ENCODE results near the gene SKAP1. TPM values are rescaled to one million over a fixed set of nuclear protein-coding genes. Genes with fewer than 3 reads are reported as not detected.

SKAP1 gene
- total RNA-seq, 1 donor from 2014 or later, result 0.27 TPM

GRCh38 chr17:48444516-48445247, 14.7 kb upstream of the SKAP1 start:
- no peak for DNase-seq
- Histone ChIP-seq H3K4me3 (no peak overlapping the region), H3K27me3 (ENCODE audit: low read depth) (peaks cover 75% of the 10 kb centered on the region), H3K9me3 (replicated peaks) (no peaks in the 10 kb centered on the region), H3K4me1 (no peaks in the 10 kb centered on the region), H3K36me3 (no peaks in the 10 kb centered on the region), H3K27ac (replicated peaks) (no peak overlapping the region)
- intact Hi-C loops (cut with micrococcal nuclease), result no loop called here
- TF ChIP-seq CTCF (IDR thresholded peaks at IDR 0.05; ENCODE audit: borderline replicate concordance), result no peak

DNA sequence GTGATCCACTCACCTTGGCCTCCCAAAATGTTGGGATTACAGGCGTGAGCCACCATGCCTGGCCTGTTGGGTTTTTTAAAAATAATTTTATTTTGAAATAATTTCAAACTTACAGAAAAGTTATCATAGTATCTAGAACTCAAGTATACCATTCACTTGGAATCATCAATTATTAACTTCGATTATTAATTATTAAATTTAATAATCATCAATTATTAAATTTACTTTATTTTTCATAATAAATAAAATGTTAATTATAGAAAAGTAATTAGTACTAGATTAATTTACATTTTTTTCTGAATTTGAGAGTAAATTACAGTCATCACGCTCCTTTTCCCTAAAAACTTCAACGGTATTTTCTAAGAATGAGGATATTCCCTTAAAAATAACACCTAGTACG, 13.7 kb upstream of the SKAP1 start:
- no peaks in the 10 kb centered on the region for H3K36me3 ChIP-seq
- no peak for DNase-seq
- peaks cover 71% of the 10 kb centered on the region for H3K27me3 ChIP-seq (ENCODE audit: low read depth)
- intact Hi-C loops (cut with micrococcal nuclease), result no loop called here
- H3K4me3 ChIP-seq, result no peak overlapping the region
- no peaks in the 10 kb centered on the region for H3K9me3 ChIP-seq (replicated peaks)
- H3K27ac ChIP-seq (replicated peaks), result no peak overlapping the region
- no peaks in the 10 kb centered on the region for H3K4me1 ChIP-seq
- TF ChIP-seq CTCF (IDR thresholded peaks at IDR 0.05; ENCODE audit: borderline replicate concordance), result no peak

DNA sequence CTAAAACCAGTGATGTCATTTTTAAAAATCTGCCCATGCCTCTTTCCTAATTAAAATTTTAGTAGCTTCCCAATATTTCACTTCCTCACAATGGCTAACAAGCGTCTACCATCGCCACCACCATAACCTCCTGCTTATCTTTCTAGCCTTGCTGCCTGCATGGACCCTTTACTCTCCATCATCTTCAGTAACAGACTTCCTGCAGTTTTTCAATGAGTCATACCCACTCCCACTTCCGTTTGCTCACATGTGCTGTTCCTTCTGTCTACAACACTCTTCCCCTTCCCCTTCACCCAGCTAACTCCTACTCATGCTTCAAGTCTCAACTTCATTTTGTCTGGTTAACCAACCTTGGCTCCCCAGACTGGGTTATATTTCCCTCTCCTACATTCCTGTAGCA, 12.8 kb upstream of the SKAP1 start:
- Histone ChIP-seq H3K9me3 (replicated peaks) (no peaks in the 10 kb centered on the region), H3K27me3 (ENCODE audit: low read depth) (peaks cover 66% of the 10 kb centered on the region), H3K36me3 (no peaks in the 10 kb centered on the region), H3K4me1 (no peaks in the 10 kb centered on the region), H3K27ac (replicated peaks) (no peak overlapping the region), H3K4me3 (no peak overlapping the region)
- no peak for DNase-seq
- TF ChIP-seq CTCF (IDR thresholded peaks at IDR 0.05; ENCODE audit: borderline replicate concordance), result no peak
- intact Hi-C loops (cut with micrococcal nuclease), result no loop called here

DNA sequence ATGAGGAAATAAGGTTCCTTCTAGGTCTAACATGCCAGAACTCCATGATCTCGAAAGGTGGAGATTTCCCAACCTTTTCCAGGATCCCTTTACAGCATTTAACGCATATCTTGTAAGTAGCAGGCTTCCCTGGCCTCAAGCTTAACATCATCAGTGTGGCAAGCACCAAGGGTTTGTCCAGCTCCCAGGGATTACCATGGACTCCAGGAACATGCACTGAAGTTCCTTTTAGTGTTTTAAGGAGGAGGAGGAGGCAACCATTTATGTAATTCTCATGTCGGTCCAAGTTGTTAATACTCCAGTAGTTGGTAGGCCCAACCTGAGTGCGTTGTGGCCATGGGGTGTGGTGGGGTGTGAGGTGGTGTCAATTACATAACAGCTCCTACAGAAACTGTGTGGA, 11.8 kb upstream of the SKAP1 start:
- intact Hi-C loops (cut with micrococcal nuclease), result no loop called here
- no peak overlapping the region for H3K27ac ChIP-seq (replicated peaks)
- H3K36me3 ChIP-seq, result no peaks in the 10 kb centered on the region
- DNase-seq, result no peak
- no peak overlapping the region for H3K4me3 ChIP-seq
- no peaks in the 10 kb centered on the region for H3K4me1 ChIP-seq
- TF ChIP-seq CTCF (IDR thresholded peaks at IDR 0.05; ENCODE audit: borderline replicate concordance), result no peak
- no peaks in the 10 kb centered on the region for H3K9me3 ChIP-seq (replicated peaks)
- peaks cover 68% of the 10 kb centered on the region for H3K27me3 ChIP-seq (ENCODE audit: low read depth)

- intact Hi-C loops (cut with micrococcal nuclease), result no loop called here
- H3K9me3 ChIP-seq (replicated peaks), result no peaks in the 10 kb centered on the region
- H3K27ac ChIP-seq (replicated peaks), result no peak overlapping the region
- H3K27me3 ChIP-seq (ENCODE audit: low read depth), result peaks cover 68% of the 10 kb centered on the region
- TF ChIP-seq CTCF (IDR thresholded peaks at IDR 0.05; ENCODE audit: borderline replicate concordance), result no peak
- DNase-seq, result no peak
- H3K4me1 ChIP-seq, result no peaks in the 10 kb centered on the region
- H3K4me3 ChIP-seq, result no peak overlapping the region
- no peaks in the 10 kb centered on the region for H3K36me3 ChIP-seq
These were observed 11.3 kb upstream of the SKAP1 start for GRCh38 chr17:48441231-48441711.
